H1 (cell line): ENCODE data around the gene PIAS4. TPM values are rescaled to one million over a fixed set of nuclear protein-coding genes. Genes with fewer than 3 reads are reported as not detected.

Experiments
- CTCF ChIA-PET: fragments of 300-600 bp; sonication (Branson Sonifier 250); formaldehyde crosslinking; loops from one replicate; lab custom pipeline; 2021; ENCODE audit not compliant: partially characterized antibody; lab: Charles Lee
- POLR2A ChIA-PET: fragments of 300-600 bp; sonication (Branson Sonifier 250); formaldehyde crosslinking; loops from one replicate; lab custom pipeline; 2021; ENCODE audit warnings: inconsistent platforms; ENCODE audit not compliant: partially characterized antibody; lab: Charles Lee
- DNase-seq, 2 experiments: peaks; one replicate each; pipeline versions ENCODE4 v3.0.0 to v3.0.0-alpha.2; 2010 to 2022; ENCODE audit warnings: low spot score in 2 of 2, low read depth in 1 of 2, mixed read lengths in 1 of 2
- FAIRE-seq: peaks from 2 replicates; lab custom pipeline; 2011; peaks lifted over from hg19 to GRCh38; lab: Jason Lieb, UNC
- H2AFZ ChIP-seq: 2 replicates; pipeline ENCODE4 v1.8.1; 2012; ENCODE audit warnings: low read length, inconsistent platforms
- H2AK5ac ChIP-seq: 2 replicates; pipeline ENCODE4 v1.6.1; 2013; ENCODE audit warnings: low read depth, low read length
- H2BK120ac ChIP-seq: replicated peaks from 2 replicates; pipeline ENCODE3; 2013; ENCODE audit warnings: low read depth, low read length, inconsistent platforms
- H2BK12ac ChIP-seq: 2 replicates; pipeline ENCODE4 v1.6.1; 2013; ENCODE audit warnings: low read depth, low read length
- H2BK15ac ChIP-seq: 2 replicates; pipeline ENCODE4 v1.6.1; 2013; ENCODE audit warnings: low read length
- H2BK20ac ChIP-seq: 2 replicates; pipeline ENCODE4 v1.6.1; 2013; ENCODE audit warnings: low read length
- H2BK5ac ChIP-seq: 2 replicates; pipeline ENCODE4 v1.6.1; 2013; ENCODE audit warnings: low read depth, low read length
- H3K14ac ChIP-seq: 2 replicates; pipeline ENCODE4 v1.6.1; 2013; ENCODE audit warnings: inconsistent platforms; ENCODE audit not compliant: insufficient read length
- H3K18ac ChIP-seq: 2 replicates; pipeline ENCODE4 v1.6.1; 2013; ENCODE audit warnings: low read length; ENCODE audit errors: extremely low read depth
- H3K23ac ChIP-seq: 2 replicates; pipeline ENCODE4 v1.6.1; 2013; ENCODE audit warnings: inconsistent platforms; ENCODE audit not compliant: insufficient read length
- H3K23me2 ChIP-seq: 2 replicates; pipeline ENCODE4 v1.6.1; 2013; ENCODE audit warnings: low read depth, low read length
- H3K27ac ChIP-seq: 2 replicates; pipeline ENCODE4 v1.6.1; 2011; ENCODE audit warnings: low read depth, low read length, inconsistent platforms
- H3K27me3 ChIP-seq, 4 experiments: replicated peaks in 1 of 4; 1 replicate in 1 of 4; 2 replicates in 3 of 4; pipeline versions ENCODE4 v1.6.1 to v1.8.1; 2011 to 2013; ENCODE audit warnings: low read length in 3 of 4, mild to moderate bottlenecking in 3 of 4, inconsistent platforms in 2 of 4, mixed read lengths in 2 of 4, moderate library complexity in 1 of 4; ENCODE audit not compliant: control insufficient read depth in 3 of 4, insufficient read depth in 3 of 4; ENCODE audit errors: extremely low read depth in 1 of 4
- H3K36me3 ChIP-seq, 4 experiments: 2 replicates each; pipeline versions ENCODE4 v1.6.1 to v1.8.1; 2011 to 2013; ENCODE audit warnings: mild to moderate bottlenecking in 4 of 4, low read length in 3 of 4, moderate library complexity in 2 of 4, control low read depth in 1 of 4, inconsistent platforms in 1 of 4; ENCODE audit not compliant: insufficient read depth in 4 of 4, control insufficient read depth in 2 of 4
- H3K4ac ChIP-seq: replicated peaks from 2 replicates; pipeline ENCODE3; 2013; ENCODE audit warnings: low read length, low read depth, mixed read lengths, inconsistent platforms; ENCODE audit not compliant: insufficient read length
- H3K4me1 ChIP-seq, 4 experiments: replicated peaks in 1 of 4; 1 replicate in 1 of 4; 2 replicates in 3 of 4; pipeline versions ENCODE4 v1.6.1 to v1.8.1; 2011 to 2013; ENCODE audit warnings: low read length in 3 of 4, inconsistent platforms in 2 of 4, mixed read lengths in 1 of 4; ENCODE audit not compliant: insufficient read depth in 4 of 4, control insufficient read depth in 3 of 4
- H3K4me2 ChIP-seq, 2 experiments: 2 replicates each; pipeline versions ENCODE4 v1.6.1 to v1.8.1; 2011 to 2013; ENCODE audit warnings: low read depth in 2 of 2, low read length in 2 of 2, control low read depth in 1 of 2, inconsistent platforms in 1 of 2, mild to moderate bottlenecking in 1 of 2; ENCODE audit not compliant: insufficient read depth in 1 of 2
- H3K4me3 ChIP-seq, 4 experiments: fragments of 200-600, 300-600 bp in 1 of 4; sonication (generic), shearing (Covaris generic), sonication (Bioruptor Twin) in 1 of 4; 2 replicates each; pipeline versions ENCODE4 v1.5.1 to v1.8.1; 2011 to 2016; ENCODE audit warnings: low read length in 4 of 4, low read depth in 3 of 4, control low read depth in 2 of 4, inconsistent platforms in 2 of 4, mild to moderate bottlenecking in 2 of 4, mixed read lengths in 1 of 4, moderate library complexity in 1 of 4; ENCODE audit not compliant: insufficient read depth in 2 of 4; ENCODE audit errors: extremely low read depth in 1 of 4
- H3K56ac ChIP-seq: replicated peaks from 2 replicates; pipeline ENCODE3; 2013; ENCODE audit warnings: low read depth, mild to moderate bottlenecking, mixed read lengths, low read length, inconsistent platforms; ENCODE audit not compliant: insufficient read length
- H3K79me1 ChIP-seq: 2 replicates; pipeline ENCODE4 v1.6.1; 2013; ENCODE audit warnings: low read depth, low read length, control low read depth
- H3K79me2 ChIP-seq, 2 experiments: 2 replicates each; pipeline versions ENCODE4 v1.6.1 to v1.8.1; 2012 to 2013; ENCODE audit warnings: low read length in 2 of 2, mild to moderate bottlenecking in 2 of 2, inconsistent platforms in 1 of 2; ENCODE audit not compliant: insufficient read depth in 2 of 2, control insufficient read depth in 1 of 2
- H3K9ac ChIP-seq, 4 experiments: replicated peaks in 1 of 4; 1 replicate in 1 of 4; 2 replicates in 3 of 4; pipeline versions ENCODE4 v1.6.1 to v1.8.1; 2011 to 2013; ENCODE audit warnings: low read depth in 3 of 4, low read length in 3 of 4, control low read depth in 2 of 4, mild to moderate bottlenecking in 2 of 4, moderate library complexity in 2 of 4, inconsistent platforms in 1 of 4; ENCODE audit errors: extremely low read depth in 1 of 4
- H3K9me3 ChIP-seq, 2 experiments: 2 replicates each; pipeline versions ENCODE4 v1.6.1 to v1.8.1; 2012 to 2013; ENCODE audit warnings: mild to moderate bottlenecking in 2 of 2, moderate library complexity in 2 of 2, control low read depth in 1 of 2, inconsistent platforms in 1 of 2, low read depth in 1 of 2, low read length in 1 of 2, mixed read lengths in 1 of 2; ENCODE audit not compliant: insufficient read depth in 2 of 2
- H4K20me1 ChIP-seq, 2 experiments: replicated peaks in 1 of 2; 2 replicates each; pipeline versions ENCODE3 to v1.8.1; 2011 to 2013; ENCODE audit warnings: inconsistent platforms in 2 of 2, low read length in 2 of 2, mild to moderate bottlenecking in 1 of 2; ENCODE audit not compliant: insufficient read depth in 2 of 2, control insufficient read depth in 1 of 2
- H4K5ac ChIP-seq: 2 replicates; pipeline ENCODE4 v1.6.1; 2013; ENCODE audit warnings: low read length, low read depth, mixed read lengths, inconsistent platforms; ENCODE audit not compliant: insufficient read length
- H4K8ac ChIP-seq: 2 replicates; pipeline ENCODE4 v1.8.0; 2013; ENCODE audit warnings: mild to moderate bottlenecking, moderate library complexity, low read length, inconsistent platforms; ENCODE audit not compliant: insufficient read depth; ENCODE audit errors: extremely low read depth
- H4K91ac ChIP-seq: replicated peaks from 2 replicates; pipeline ENCODE3; 2013; ENCODE audit warnings: low read length, mixed read lengths, inconsistent platforms; ENCODE audit not compliant: insufficient read length
- BCL11A ChIP-seq, 2 experiments: IDR thresholded peaks; one replicate each; pipeline ENCODE4 v1.6.1; 2011; ENCODE audit warnings: low read depth in 2 of 2, low read length in 2 of 2, mild to moderate bottlenecking in 2 of 2
- EP300 ChIP-seq, 2 experiments: IDR thresholded peaks; 1 replicate in 1 of 2; 2 replicates in 1 of 2; pipeline ENCODE4 v1.6.1; 2011 to 2012; ENCODE audit warnings: low read depth in 2 of 2, low read length in 2 of 2, mild to moderate bottlenecking in 2 of 2, borderline replicate concordance in 1 of 2, inconsistent platforms in 1 of 2, moderate library complexity in 1 of 2
- MAFK ChIP-seq: IDR thresholded peaks from 2 replicates; pipeline ENCODE4 v1.6.1; 2012; ENCODE audit warnings: low read depth, mild to moderate bottlenecking, improper control_type of control experiment, low read length
- POLR2A ChIP-seq, 2 experiments: IDR thresholded peaks; 1 replicate in 1 of 2; 2 replicates in 1 of 2; pipeline ENCODE4 v1.6.1; 2011; ENCODE audit warnings: low read depth in 2 of 2, low read length in 2 of 2, mild to moderate bottlenecking in 2 of 2; ENCODE audit errors: control extremely low read depth in 1 of 2
- SIN3A ChIP-seq, 2 experiments: IDR thresholded peaks in 1 of 2; conservative IDR thresholded peaks in 1 of 2; 2 replicates each; pipeline ENCODE4 v1.6.1; 2011 to 2012; ENCODE audit warnings: low read length in 2 of 2, improper control_type of control experiment in 1 of 2, low read depth in 1 of 2, mild to moderate bottlenecking in 1 of 2
- SIRT6 ChIP-seq: IDR thresholded peaks from one replicate; pipeline ENCODE4 v1.7.1; 2012; ENCODE audit warnings: low read length, inconsistent platforms
- SIX5 ChIP-seq: IDR thresholded peaks from 2 replicates; pipeline ENCODE4 v1.6.1; 2011; ENCODE audit warnings: mild to moderate bottlenecking, low read depth, low read length
- TAF1 ChIP-seq: IDR thresholded peaks from 2 replicates; pipeline ENCODE4 v1.6.1; 2011; ENCODE audit warnings: mild to moderate bottlenecking, low read depth, low read length
- TAF7 ChIP-seq: optimal IDR thresholded peaks from 2 replicates; pipeline ENCODE3; 2011; ENCODE audit warnings: low read depth, mild to moderate bottlenecking, inconsistent platforms, low read length, moderate library complexity, borderline replicate concordance
- TBP ChIP-seq: IDR thresholded peaks from 2 replicates; pipeline ENCODE4 v1.6.1; 2011; ENCODE audit warnings: low read depth, low read length, improper control_type of control experiment
- WGBS, 2 experiments: shearing (Covaris generic) in 1 of 2; methylation state at CpG; one replicate each; pipeline versions ENCODE4 v1.1.6 to v1.1.7; 2013 to 2015; ENCODE audit warnings: low lambda C conversion rate in 2 of 2, mixed read lengths in 2 of 2, inconsistent platforms in 1 of 2, low coverage in 1 of 2, missing lambda C conversion rate in 1 of 2; ENCODE audit not compliant: insufficient replicate concordance in 2 of 2, insufficient coverage in 1 of 2, insufficient read length in 1 of 2; ENCODE audit errors: extremely low coverage in 1 of 2, missing lambda C conversion rate in 1 of 2; 5-methylcytosine and 5-hydroxymethylcytosine counted together
- polyA plus RNA-seq, 7 experiments: library from polyadenylated mRNA; depleted of rRNA in 3 of 7; stranded (reverse) in 5 of 7; unstranded in 2 of 7; fragments of >200 nt in 5 of 7; fragments of 200-250 nt in 2 of 7; gene quantifications; 1 replicate in 5 of 7; 2 replicates in 1 of 7; 4 replicates in 1 of 7; pipeline versions ENCODE4 v1.2.1 to v1.2.3, GENCODE V29; 2011 to 2013; ENCODE audit warnings: missing spikeins in 2 of 7, mixed read lengths in 2 of 7
- total RNA-seq: library from RNA; stranded (reverse); fragmentation: NEBNext Ultra II Directional; extraction: Animal tissue kit (Norgen Biotek cat#: 25700); gene quantifications from 2 replicates; pipeline ENCODE4 v1.2.1, GENCODE V29; 2021

PIAS4 gene
- total and polyA plus RNA-seq, 2 of the 8 experiments (the other 6 are each of a cell fraction or from before 2014, with no cell fraction given): 30.2 to 51.4 TPM

- Histone ChIP-seq H3K23me2 (peaks cover 8% of the 10 kb centered on the region), H4K20me1 (peaks cover 82 to 85% of the 10 kb centered on the region in 2 experiments), H3K14ac (no peak overlapping the region), H2BK12ac (no peak overlapping the region), H4K5ac (no peak overlapping the region), H3K56ac (no peak overlapping the region), H2BK5ac (no peak overlapping the region; the same call in 1 of the 2 replicates), H2BK120ac (no peak overlapping the region), H3K4me2 (no peak overlapping the region), H4K8ac (peak overlapping the region; percentile 91; the same call in 1 of the 2 replicates), H3K9ac (peak overlapping the region in 1 of 4 experiments; percentile 42; a peak in 3 of 7 replicates), H3K79me1 (peaks cover 20% of the 10 kb centered on the region), H3K27ac (peak overlapping the region; percentile 29; the same call in 1 of the 2 replicates), H3K79me2 (peaks cover 19 to 68% of the 10 kb centered on the region in 2 experiments), H3K23ac (no peak overlapping the region), H2BK15ac (no peak overlapping the region), H2BK20ac (no peak overlapping the region), H3K4ac (no peak overlapping the region), H3K36me3 (peaks cover 78 to 91% (median 84%) of the 10 kb centered on the region in 4 experiments), H2AK5ac (no peak overlapping the region), H3K9me3 (no peaks in the 10 kb centered on the region), H3K4me1 (peaks cover 0 to 13% (median 8%) of the 10 kb centered on the region in 4 experiments; a peak in 6 of 7 replicates), H4K91ac (no peak overlapping the region), H3K18ac (no peak overlapping the region), H3K27me3 (no peaks in the 10 kb centered on the region), H3K4me3 (no peak overlapping the region), H2AFZ (no peak overlapping the region)
- CTCF ChIA-PET: no interaction called here
- POLR2A ChIA-PET: interaction anchor here (0.6 to 12.0 kb wide), 16 partner anchors 9 to 201 kb away, joined by 3 to 870 read pairs (median 4); partner anchors contain the start of genes DAPK3, NMRK2 and PIAS4
- WGBS, 2 experiments: 94% methylated on average over 31 of the region's 31 CpGs; no CpG with 5 or more reads in 1 of the 2 experiments
- FAIRE-seq (no peak), DNase-seq (no peak)
- no peak for TF ChIP-seq BCL11A (IDR thresholded peaks at IDR 0.05; ENCODE audit: low read depth in 2 of 2, low read length in 2 of 2)
- no peak for TF ChIP-seq TAF1
- no peak for TF ChIP-seq TBP
- peak; percentile 27 for TF ChIP-seq SIRT6
- peak in 1 of 2 experiments; percentile 80; a peak in 2 of 3 replicates for TF ChIP-seq POLR2A (IDR thresholded peaks at IDR 0.05; ENCODE audit: control extremely low read depth in 1 of 2, low read depth in 2 of 2, low read length in 2 of 2)
- no peak for TF ChIP-seq TAF7
- TF ChIP-seq SIN3A (conservative IDR thresholded peaks at IDR 0.05 in 1 of 2, IDR thresholded peaks at IDR 0.05 in 1 of 2; ENCODE audit: low read depth in 1 of 2, low read length in 2 of 2): 0 out of 4 replicates have a peak, but pooled peaks of 1 of the 2 experiments have one; percentile 44
- TF ChIP-seq EP300 (IDR thresholded peaks at IDR 0.05; ENCODE audit: borderline replicate concordance in 1 of 2, low read depth in 2 of 2, low read length in 2 of 2): no peak
- no peak for TF ChIP-seq SIX5
- TF ChIP-seq MAFK: no peak
Observed at GRCh38 chr19:3980353-3981251, 26.9 kb upstream of the PIAS4 start.
